HEK293 (cell line): Measurements from ENCODE around the gene MX1.

Experiments
- ZNF837 ChIP-seq: fragments of 450-650 bp; formaldehyde crosslinking; IDR thresholded peaks from 2 replicates; pipeline ENCODE4 v1.5.1; 2016; ENCODE audit warnings: missing biosample characterization, missing genetic modification characterization
- TF ChIP-seq, protein P1 (sequence below): fragments of 450-650 bp; formaldehyde crosslinking; IDR thresholded peaks from 2 replicates; pipeline ENCODE4 v1.5.1; 2016; ENCODE audit warnings: missing biosample characterization, missing genetic modification characterization

DNA sequence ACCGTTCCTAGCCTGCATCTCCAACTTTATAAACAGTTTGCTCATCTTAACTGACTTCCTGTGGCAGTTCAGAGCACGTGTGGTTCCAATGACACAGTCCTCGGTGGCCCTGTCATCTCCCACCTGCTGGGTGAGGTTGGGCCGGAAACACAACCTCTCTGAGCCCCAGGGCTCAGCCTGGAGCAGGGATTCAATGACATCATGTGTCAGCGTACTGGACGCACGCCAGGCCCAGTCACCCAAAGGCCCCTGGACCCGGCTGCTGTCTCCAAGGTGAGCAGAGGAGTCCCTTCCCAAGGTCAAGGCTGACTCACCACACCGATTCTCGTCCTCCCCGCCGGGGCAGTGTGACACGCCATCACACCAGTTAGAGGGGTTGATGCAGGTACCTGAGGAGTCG lies 62.0 kb downstream of the MX1 start:
- TF ChIP-seq ZNF837 = no peak
- TF ChIP-seq, protein P1, sequence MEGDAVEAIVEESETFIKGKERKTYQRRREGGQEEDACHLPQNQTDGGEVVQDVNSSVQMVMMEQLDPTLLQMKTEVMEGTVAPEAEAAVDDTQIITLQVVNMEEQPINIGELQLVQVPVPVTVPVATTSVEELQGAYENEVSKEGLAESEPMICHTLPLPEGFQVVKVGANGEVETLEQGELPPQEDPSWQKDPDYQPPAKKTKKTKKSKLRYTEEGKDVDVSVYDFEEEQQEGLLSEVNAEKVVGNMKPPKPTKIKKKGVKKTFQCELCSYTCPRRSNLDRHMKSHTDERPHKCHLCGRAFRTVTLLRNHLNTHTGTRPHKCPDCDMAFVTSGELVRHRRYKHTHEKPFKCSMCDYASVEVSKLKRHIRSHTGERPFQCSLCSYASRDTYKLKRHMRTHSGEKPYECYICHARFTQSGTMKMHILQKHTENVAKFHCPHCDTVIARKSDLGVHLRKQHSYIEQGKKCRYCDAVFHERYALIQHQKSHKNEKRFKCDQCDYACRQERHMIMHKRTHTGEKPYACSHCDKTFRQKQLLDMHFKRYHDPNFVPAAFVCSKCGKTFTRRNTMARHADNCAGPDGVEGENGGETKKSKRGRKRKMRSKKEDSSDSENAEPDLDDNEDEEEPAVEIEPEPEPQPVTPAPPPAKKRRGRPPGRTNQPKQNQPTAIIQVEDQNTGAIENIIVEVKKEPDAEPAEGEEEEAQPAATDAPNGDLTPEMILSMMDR (tag by site-specific recombination) = no peak
